ENCODE results near the gene PAX5. TPM values are rescaled to one million over a fixed set of nuclear protein-coding genes. Genes with fewer than 3 reads are reported as not detected.

PAX5 gene
- total RNA-seq, 2 experiments from 2014 or later, result 0.95 to 1.1 TPM

- intact Hi-C loops (cut with micrococcal nuclease), result no loop called here
- Mint-ChIP-seq H3K27me3 (peaks cover 17% of the 10 kb centered on the region), H3K9me3 (no peaks in the 10 kb centered on the region), H3K4me1 (ENCODE audit: low read depth) (peaks cover 6% of the 10 kb centered on the region), H3K4me3 (no peak overlapping the region), H3K36me3 (ENCODE audit: low read depth) (no peaks in the 10 kb centered on the region), H3K27ac (no peak overlapping the region)
- no peak for ATAC-seq
- POLR2A ChIA-PET, result no interaction called here
- no peak for DNase-seq
- TF ChIP-seq CTCF (IDR thresholded peaks at IDR 0.05), result no peak
- CTCF ChIA-PET, result interaction anchor here (1.2 kb wide), 1 partner anchor 28 kb away, joined by 4 read pairs; no protein-coding TSS in a partner anchor
Observed at GRCh38 chr9:36902861-36903524, 131.1 kb downstream of the PAX5 start.

- POLR2A ChIA-PET, result interaction anchor here (1.3 kb wide), 1 partner anchor 23 kb away, joined by 3 read pairs; no protein-coding TSS in a partner anchor
- Mint-ChIP-seq H3K4me1 (ENCODE audit: low read depth) (peaks cover 6% of the 10 kb centered on the region), H3K27ac (no peak overlapping the region), H3K36me3 (ENCODE audit: low read depth) (no peaks in the 10 kb centered on the region), H3K4me3 (no peak overlapping the region), H3K9me3 (no peaks in the 10 kb centered on the region), H3K27me3 (peaks cover 10% of the 10 kb centered on the region)
- intact Hi-C loops (cut with micrococcal nuclease), result no loop called here
- no peak for ATAC-seq
- TF ChIP-seq CTCF (IDR thresholded peaks at IDR 0.05), result no peak
- DNase-seq, result no peak
- CTCF ChIA-PET, result interaction anchor here (1.0 kb wide), 1 partner anchor 29 kb away, joined by 3 read pairs; no protein-coding TSS in a partner anchor
Observed at GRCh38 chr9:36902080-36902716, 131.9 kb downstream of the PAX5 start.

GRCh38 chr9:36901528-36901927 lies 132.5 kb downstream of the PAX5 start:
- DNase-seq (no peak), ATAC-seq (no peak)
- ChIA-PET CTCF (interaction anchor here (1.0 kb wide), 1 partner anchor 29 kb away, joined by 3 read pairs; no protein-coding TSS in a partner anchor), POLR2A (interaction anchor here (1.3 kb wide), 1 partner anchor 23 kb away, joined by 3 read pairs; no protein-coding TSS in a partner anchor)
- Mint-ChIP-seq H3K27me3 (peaks cover 10% of the 10 kb centered on the region), H3K4me3 (no peak overlapping the region), H3K4me1 (ENCODE audit: low read depth) (peaks cover 6% of the 10 kb centered on the region), H3K9me3 (no peaks in the 10 kb centered on the region), H3K27ac (no peak overlapping the region), H3K36me3 (ENCODE audit: low read depth) (no peaks in the 10 kb centered on the region)
- intact Hi-C loops (cut with micrococcal nuclease), result no loop called here
- no peak for TF ChIP-seq CTCF (IDR thresholded peaks at IDR 0.05)

GRCh38 chr9:36900856-36901220 lies 133.2 kb downstream of the PAX5 start:
- intact Hi-C loops (cut with micrococcal nuclease), result no loop called here

More at GRCh38 chr9:36900856-36901220, 133.2 kb downstream of the PAX5 start:
- ChIA-PET POLR2A (interaction anchor here (1.3 kb wide), 1 partner anchor 24 kb away, joined by 3 read pairs; no protein-coding TSS in a partner anchor), CTCF (no interaction called here)
- DNase-seq (no peak), ATAC-seq (no peak)
- Mint-ChIP-seq H3K4me3 (no peak overlapping the region), H3K27ac (no peak overlapping the region), H3K36me3 (ENCODE audit: low read depth) (no peaks in the 10 kb centered on the region), H3K27me3 (peaks cover 7% of the 10 kb centered on the region), H3K9me3 (no peaks in the 10 kb centered on the region), H3K4me1 (ENCODE audit: low read depth) (peaks cover 6% of the 10 kb centered on the region)
- no peak for TF ChIP-seq CTCF (IDR thresholded peaks at IDR 0.05)
